Breast epithelium (tissue), 4 donors: ENCODE data around the gene CFAP46. TPM values are rescaled to one million over a fixed set of nuclear protein-coding genes. Genes with fewer than 3 reads are reported as not detected.
"Not testable (repeated sequence)": the region's sequence is repeated elsewhere in the genome, so short reads cannot be mapped to it uniquely, and the experiment has no call there.

Experiments
- DNase-seq, 2 donors: peaks; one replicate each; pipeline ENCODE4 v3.0.0-alpha.2; 2019; ENCODE audit warnings: low spot score in 2 of 2
- H3K27ac ChIP-seq, 2 donors: fragments of 200-600 bp; sonication (generic) in 1 of 2; one replicate each; pipeline ENCODE4 v1.5.1; 2016 to 2019; ENCODE audit warnings: mild to moderate bottlenecking in 1 of 2
- H3K27me3 ChIP-seq, 2 donors: fragments of 200-600 bp; sonication (generic) in 1 of 2; one replicate each; pipeline versions ENCODE4 v1.5.1 to v1.6.0; 2017 to 2019; ENCODE audit warnings: control low read depth in 1 of 2, mild to moderate bottlenecking in 1 of 2
- H3K36me3 ChIP-seq: fragments of 200-600 bp; one replicate; pipeline ENCODE4 v1.5.1; 2019
- H3K4me1 ChIP-seq, 2 donors: fragments of 200-600 bp; sonication (generic); one replicate each; pipeline ENCODE4 v1.5.1; 2016 to 2019; ENCODE audit warnings: control low read depth in 1 of 2
- H3K4me3 ChIP-seq, 3 donors: fragments of 200-600 bp; sonication (generic); 1 replicate in 2 of 3; 2 replicates in 1 of 3; pipeline ENCODE4 v1.5.1; 2016 to 2019; ENCODE audit warnings: mild to moderate bottlenecking in 3 of 3, moderate library complexity in 2 of 3
- H3K9me3 ChIP-seq, 2 donors: fragments of 200-600 bp; sonication (generic) in 1 of 2; one replicate each; pipeline ENCODE4 v1.5.1; 2016 to 2019; ENCODE audit warnings: control low read depth in 1 of 2
- CTCF ChIP-seq, 3 donors: fragments of 450-650 bp; IDR thresholded peaks; one replicate each; pipeline ENCODE4 v1.5.1; 2016 to 2017; ENCODE audit warnings: antibody characterized with exemption in 3 of 3, mild to moderate bottlenecking in 3 of 3, moderate library complexity in 3 of 3
- POLR2A ChIP-seq: fragments of 450-650 bp; IDR thresholded peaks from one replicate; pipeline ENCODE4 v1.6.1; 2016; ENCODE audit warnings: antibody characterized with exemption, mild to moderate bottlenecking, moderate library complexity
- POLR2AphosphoS5 ChIP-seq, 3 donors: sonication (generic); formaldehyde crosslinking; IDR thresholded peaks; one replicate each; pipeline ENCODE4 v1.6.1; 2017; ENCODE audit warnings: antibody characterized with exemption in 3 of 3
- intact Hi-C: fragments of 100-400 bp; cut with DNase I; formaldehyde crosslinking; loops from one replicate; pipeline ENCODE4 v1.15.1; 2023; ENCODE audit warnings: low total_unique reads
- total RNA-seq, 3 donors: library from RNA; depleted of rRNA; stranded (reverse); fragments of >200 nt; gene quantifications; one replicate each; pipeline ENCODE4 v1.1.0, GENCODE V29; 2016

Gene CFAP46
- total RNA-seq, 3 donors from 2014 or later = 0.16 to 0.73 (median 0.66) TPM

DNA sequence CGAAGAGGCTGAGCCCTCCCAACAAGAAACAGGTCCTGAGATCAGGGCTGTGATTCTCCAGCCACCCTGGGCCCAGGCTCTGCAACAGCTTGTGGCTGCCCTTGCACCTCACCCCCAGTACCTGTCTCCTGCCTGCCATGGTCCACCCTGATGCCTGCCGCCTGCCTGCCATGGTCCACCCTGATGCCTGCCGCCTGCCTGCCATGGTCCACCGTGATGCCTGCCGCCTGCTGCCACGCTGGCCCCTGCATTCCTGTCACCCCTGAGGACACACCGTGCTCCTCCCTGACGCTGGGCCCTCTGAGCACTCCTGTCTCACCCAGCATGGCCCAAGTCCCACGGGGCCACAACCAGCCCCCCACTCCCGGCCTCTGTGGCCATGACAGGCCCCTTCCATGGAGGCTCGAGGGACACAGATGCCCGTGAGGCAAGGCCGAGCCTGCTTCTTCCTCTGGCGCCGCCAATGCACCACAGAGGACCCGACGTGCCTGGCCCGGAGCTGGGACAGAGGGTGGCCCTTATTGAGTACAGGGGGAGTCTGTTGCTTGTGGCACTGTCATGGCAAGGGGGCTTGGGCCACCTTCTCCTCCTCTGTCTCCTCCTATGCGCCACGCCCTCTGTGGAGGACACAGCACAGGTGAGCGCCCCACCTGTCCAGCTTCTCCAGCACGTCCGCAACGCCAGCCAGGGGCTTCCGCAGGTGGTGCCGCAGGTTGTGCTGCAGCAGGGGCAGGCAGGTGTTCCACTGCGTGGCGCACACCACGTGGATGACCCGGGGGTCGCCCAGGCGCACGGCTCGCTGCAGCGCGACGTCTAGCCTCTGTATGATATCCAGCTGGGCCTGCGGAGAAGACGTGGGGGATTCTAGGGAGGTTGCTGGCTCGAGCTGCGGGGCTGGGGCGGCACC is 18.1 kb downstream of the CFAP46 start:
- intact Hi-C loops = no loop called here
- H3K27me3 ChIP-seq = no peaks in the 10 kb centered on the region
- H3K9me3 ChIP-seq = no peaks in the 10 kb centered on the region
- DNase-seq = no peak
- no peaks in the 10 kb centered on the region for H3K36me3 ChIP-seq
- no peaks in the 10 kb centered on the region for H3K4me1 ChIP-seq
- H3K4me3 ChIP-seq = no peak overlapping the region
- TF ChIP-seq CTCF (IDR thresholded peaks at IDR 0.05) (no peak), POLR2AphosphoS5 (IDR thresholded peaks at IDR 0.05) (no peak), POLR2A (no peak)
- H3K27ac ChIP-seq = no peak overlapping the region

GRCh38 chr10:132923384-132923783 is 19.0 kb downstream of the CFAP46 start:
- H3K36me3 ChIP-seq, H3K4me1 ChIP-seq, H3K9me3 ChIP-seq, H3K27me3 ChIP-seq, intact Hi-C loops, DNase-seq, H3K27ac ChIP-seq, H3K4me3 ChIP-seq: not testable (repeated sequence)

- intact Hi-C loops = no loop called here
- Histone ChIP-seq H3K27me3 (no peaks in the 10 kb centered on the region), H3K36me3 (no peaks in the 10 kb centered on the region), H3K9me3 (no peaks in the 10 kb centered on the region), H3K4me1 (no peaks in the 10 kb centered on the region), H3K4me3 (no peak overlapping the region), H3K27ac (no peak overlapping the region)
- DNase-seq = no peak
- no peak for TF ChIP-seq CTCF (IDR thresholded peaks at IDR 0.05)
- TF ChIP-seq POLR2A = no peak
- no peak for TF ChIP-seq POLR2AphosphoS5 (IDR thresholded peaks at IDR 0.05)
Measured at GRCh38 chr10:132922872-132923271, 19.5 kb downstream of the CFAP46 start.

DNA sequence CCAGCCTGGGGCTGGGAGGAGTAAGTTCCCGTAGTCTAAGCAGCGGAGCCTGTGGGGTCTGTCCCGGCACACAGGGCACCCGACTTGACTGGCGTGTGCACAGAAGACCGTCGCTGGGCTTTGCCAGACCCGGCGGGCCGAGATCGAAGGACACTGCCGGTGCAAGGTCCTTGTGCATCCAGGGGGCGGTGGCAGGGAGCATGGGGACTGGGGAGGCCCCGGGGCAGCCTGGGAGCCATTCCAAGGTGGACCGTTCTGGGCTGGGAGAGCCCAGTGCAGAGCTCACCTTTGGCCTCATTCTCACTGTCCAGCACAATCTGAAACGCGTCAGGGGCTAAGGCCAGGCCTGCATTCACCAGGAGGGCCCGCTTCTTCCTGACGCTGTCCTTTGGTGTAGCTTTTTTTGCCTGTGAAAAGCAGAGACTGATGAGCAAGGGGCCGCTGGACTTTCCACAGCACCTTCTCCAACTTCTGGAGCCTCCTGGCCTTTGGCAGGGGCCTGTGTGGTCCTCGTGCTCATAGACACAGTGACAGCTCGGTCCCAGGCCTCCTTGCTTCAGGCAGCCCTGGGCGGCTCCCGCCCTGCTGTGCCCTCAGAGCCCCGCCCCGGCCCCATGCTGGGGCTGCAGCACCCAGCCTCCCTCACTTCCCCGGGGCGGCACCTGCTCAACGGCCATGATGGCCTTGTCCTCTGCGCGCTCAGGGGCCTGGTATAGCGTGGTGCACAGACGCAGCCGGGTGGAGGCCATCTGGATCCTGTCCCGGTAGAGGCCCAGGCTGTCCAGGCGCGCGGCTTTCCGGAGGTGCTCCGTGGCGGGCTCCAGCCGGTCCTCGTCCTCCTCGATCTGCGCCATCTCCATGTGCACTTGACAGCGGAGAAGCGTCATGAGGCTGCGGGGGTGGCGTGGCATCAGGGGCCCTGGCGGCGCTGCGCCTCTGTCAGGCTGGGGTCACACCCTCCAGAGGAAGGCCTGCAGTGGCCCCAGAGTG is 20.3 kb downstream of the CFAP46 start:
- intact Hi-C loops = no loop called here
- Histone ChIP-seq H3K4me3 (no peak overlapping the region), H3K36me3 (no peaks in the 10 kb centered on the region), H3K27ac (no peak overlapping the region), H3K9me3 (no peaks in the 10 kb centered on the region), H3K4me1 (no peaks in the 10 kb centered on the region), H3K27me3 (no peaks in the 10 kb centered on the region)
- TF ChIP-seq POLR2A (no peak), POLR2AphosphoS5 (IDR thresholded peaks at IDR 0.05) (no peak), CTCF (IDR thresholded peaks at IDR 0.05) (no peak)
- no peak for DNase-seq

DNA sequence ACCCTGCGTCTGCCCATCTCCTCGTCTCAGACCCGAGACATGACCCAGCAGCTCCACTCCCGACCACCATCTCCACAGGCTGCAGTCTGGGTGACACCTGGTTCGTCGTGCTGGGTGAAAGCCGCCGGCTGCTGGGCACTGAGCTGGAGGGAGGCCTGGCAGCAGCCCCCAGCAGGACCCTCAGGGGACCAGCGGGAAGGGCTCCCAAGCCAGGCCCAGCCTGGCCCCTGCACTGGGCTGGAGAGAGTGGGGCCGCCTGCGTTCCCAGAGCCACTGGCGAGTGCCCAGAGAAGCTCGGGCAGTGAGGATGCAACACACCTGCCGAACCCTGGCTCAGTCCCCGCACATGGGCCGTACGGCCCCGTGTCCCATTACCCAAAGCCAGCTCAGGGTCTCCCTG is 21.3 kb downstream of the CFAP46 start:
- no peaks in the 10 kb centered on the region for H3K9me3 ChIP-seq
- no peaks in the 10 kb centered on the region for H3K36me3 ChIP-seq
- H3K4me1 ChIP-seq = no peaks in the 10 kb centered on the region
- no peak overlapping the region for H3K27ac ChIP-seq
- intact Hi-C loops = no loop called here
- H3K27me3 ChIP-seq = no peaks in the 10 kb centered on the region
- no peak for DNase-seq
- no peak overlapping the region for H3K4me3 ChIP-seq
- TF ChIP-seq POLR2A (no peak), CTCF (IDR thresholded peaks at IDR 0.05) (no peak), POLR2AphosphoS5 (IDR thresholded peaks at IDR 0.05) (no peak)
